Neural progenitor cell (in vitro differentiated cells): ENCODE results near the gene TBC1D9. TPM values are rescaled to one million over a fixed set of nuclear protein-coding genes. Genes with fewer than 3 reads are reported as not detected.

Experiments
- DNase-seq: peaks from one replicate; pipeline ENCODE4 v3.0.0-alpha.2; 2016; ENCODE audit warnings: low spot score
- H2AFZ ChIP-seq: fragments of 200-600 bp; sonication (generic); replicated peaks from 2 replicates; pipeline ENCODE4 v1.6.1; 2016; ENCODE audit warnings: antibody characterized with exemption
- H3F3A ChIP-seq: fragments of 200-600 bp; sonication (generic); 2 replicates; pipeline ENCODE4 v1.6.1; 2016; ENCODE audit warnings: antibody characterized with exemption, low read depth
- H3K27ac ChIP-seq: fragments of 200-600 bp; sonication (generic); 2 replicates; pipeline ENCODE4 v1.5.1; 2016; ENCODE audit warnings: mild to moderate bottlenecking
- H3K27me3 ChIP-seq: fragments of 200-600 bp; sonication (generic); 2 replicates; pipeline ENCODE4 v1.6.1; 2016; ENCODE audit warnings: mild to moderate bottlenecking, moderate library complexity
- H3K36me3 ChIP-seq: fragments of 200-600 bp; sonication (generic); 2 replicates; pipeline ENCODE4 v1.5.1; 2016
- H3K4me1 ChIP-seq: fragments of 200-600 bp; sonication (generic); 2 replicates; pipeline ENCODE4 v1.6.1; 2016; ENCODE audit warnings: mixed run types
- H3K4me2 ChIP-seq: fragments of 200-600 bp; sonication (generic); 2 replicates; pipeline ENCODE4 v1.6.1; 2016
- H3K4me3 ChIP-seq: fragments of 200-600 bp; sonication (generic); 2 replicates; pipeline ENCODE4 v1.5.1; 2016
- H3K79me2 ChIP-seq: fragments of 200-600 bp; sonication (generic); 2 replicates; pipeline ENCODE4 v1.6.1; 2016; ENCODE audit warnings: low read depth
- H3K9ac ChIP-seq: fragments of 200-600 bp; sonication (generic); 2 replicates; pipeline ENCODE4 v1.6.1; 2016
- H3K9me3 ChIP-seq: fragments of 200-600 bp; sonication (generic); 2 replicates; pipeline ENCODE4 v1.5.1; 2016; ENCODE audit warnings: low read depth
- H4K20me1 ChIP-seq: fragments of 200-600 bp; sonication (generic); 2 replicates; pipeline ENCODE4 v1.6.1; 2016; ENCODE audit warnings: low read depth
- H3K27ac Mint-ChIP-seq: 3 replicates; pipeline ENCODE4 v1.8.0; 2021; ENCODE audit warnings: mixed read lengths
- H3K27me3 Mint-ChIP-seq: 2 replicates; pipeline ENCODE4 v1.8.0; 2022; ENCODE audit warnings: low read depth, mild to moderate bottlenecking, inconsistent platforms, moderate library complexity, mixed read lengths; ENCODE audit not compliant: insufficient read depth
- H3K36me3 Mint-ChIP-seq: 3 replicates; pipeline ENCODE4 v1.8.0; 2021; ENCODE audit warnings: mixed read lengths
- H3K4me1 Mint-ChIP-seq: 3 replicates; pipeline ENCODE4 v1.8.0; 2021; ENCODE audit warnings: mixed read lengths
- H3K4me3 Mint-ChIP-seq: 3 replicates; pipeline ENCODE4 v1.8.0; 2021; ENCODE audit warnings: mild to moderate bottlenecking, moderate library complexity, mixed read lengths
- H3K9me3 Mint-ChIP-seq: 3 replicates; pipeline ENCODE4 v1.8.0; 2020; ENCODE audit warnings: mixed read lengths
- CTCF ChIP-seq: fragments of 200-600 bp; sonication (generic); IDR thresholded peaks from 2 replicates; pipeline ENCODE4 v1.5.1; 2017; ENCODE audit warnings: antibody characterized with exemption, mild to moderate bottlenecking
- EZH2 ChIP-seq: fragments of 200-600 bp; sonication (generic); IDR thresholded peaks from 2 replicates; pipeline ENCODE4 v1.6.1; 2017; ENCODE audit warnings: antibody characterized with exemption, mild to moderate bottlenecking, moderate library complexity
- EZH2phosphoT487 ChIP-seq: fragments of 200-600 bp; sonication (generic); IDR thresholded peaks from 2 replicates; pipeline ENCODE4 v1.6.1; 2017; ENCODE audit warnings: antibody characterized with exemption
- total RNA-seq: library from RNA; depleted of rRNA; stranded (reverse); fragments of >200 nt; gene quantifications from 2 replicates; pipeline ENCODE4 v1.2.3, GENCODE V29; 2015; ENCODE audit warnings: low replicate concordance

TBC1D9 gene
- total RNA-seq, 1 donor from 2014 or later, result 11.3 TPM

- no peaks in the 10 kb centered on the region for H3K27me3 ChIP-seq
- peaks cover 13% of the 10 kb centered on the region for H3K4me1 Mint-ChIP-seq
- peaks cover 7% of the 10 kb centered on the region for H3K4me1 ChIP-seq
- no peak overlapping the region for H2AFZ ChIP-seq
- TF ChIP-seq EZH2phosphoT487 (no peak), EZH2 (no peak)
- H3K9ac ChIP-seq, result no peak overlapping the region
- no peaks in the 10 kb centered on the region for H3F3A ChIP-seq
- peaks cover 8% of the 10 kb centered on the region for H3K36me3 Mint-ChIP-seq
- H4K20me1 ChIP-seq, result no peaks in the 10 kb centered on the region
- peaks cover 2% of the 10 kb centered on the region for H3K27me3 Mint-ChIP-seq
- no peak overlapping the region for H3K4me3 Mint-ChIP-seq
- H3K4me3 ChIP-seq, result no peak overlapping the region
- no peaks in the 10 kb centered on the region for H3K36me3 ChIP-seq
- no peak overlapping the region for H3K27ac Mint-ChIP-seq
- H3K9me3 Mint-ChIP-seq, result no peaks in the 10 kb centered on the region
- no peaks in the 10 kb centered on the region for H3K79me2 ChIP-seq
- no peak overlapping the region for H3K4me2 ChIP-seq
- DNase-seq, result no peak
- H3K27ac ChIP-seq, result no peak overlapping the region
- no peaks in the 10 kb centered on the region for H3K9me3 ChIP-seq
Observed at GRCh38 chr4:140738139-140738538, 18.0 kb downstream of the TBC1D9 start.

GRCh38 chr4:140736669-140737343 lies 19.4 kb downstream of the TBC1D9 start:
- H3K4me2 ChIP-seq, result no peak overlapping the region
- H3K9me3 Mint-ChIP-seq, result no peaks in the 10 kb centered on the region
- no peak overlapping the region for H3K27ac ChIP-seq
- H3F3A ChIP-seq, result no peaks in the 10 kb centered on the region
- no peaks in the 10 kb centered on the region for H3K79me2 ChIP-seq
- no peaks in the 10 kb centered on the region for H3K27me3 ChIP-seq
- H3K4me3 Mint-ChIP-seq, result no peak overlapping the region
- no peaks in the 10 kb centered on the region for H4K20me1 ChIP-seq
- H3K36me3 ChIP-seq, result no peaks in the 10 kb centered on the region
- H3K4me1 ChIP-seq, result no peaks in the 10 kb centered on the region
- no peaks in the 10 kb centered on the region for H3K9me3 ChIP-seq
- TF ChIP-seq EZH2, result no peak
- TF ChIP-seq EZH2phosphoT487, result no peak
- no peak for TF ChIP-seq CTCF
- H3K27ac Mint-ChIP-seq, result peak overlapping the region; percentile 39
- H2AFZ ChIP-seq, result no peak overlapping the region
- peaks cover 2% of the 10 kb centered on the region for H3K27me3 Mint-ChIP-seq
- no peak for DNase-seq
- no peak overlapping the region for H3K9ac ChIP-seq
- peaks cover 6% of the 10 kb centered on the region for H3K4me1 Mint-ChIP-seq
- peaks cover 7% of the 10 kb centered on the region for H3K36me3 Mint-ChIP-seq
- H3K4me3 ChIP-seq, result no peak overlapping the region

- H3K36me3 ChIP-seq, result no peaks in the 10 kb centered on the region
- H3K36me3 Mint-ChIP-seq, result peaks cover 4% of the 10 kb centered on the region
- no peak overlapping the region for H3K27ac ChIP-seq
- no peaks in the 10 kb centered on the region for H3K9me3 ChIP-seq
- H3K4me3 ChIP-seq, result no peak overlapping the region
- H3K27ac Mint-ChIP-seq, result no peak overlapping the region
- no peaks in the 10 kb centered on the region for H3K4me1 ChIP-seq
- TF ChIP-seq CTCF, result no peak
- TF ChIP-seq EZH2, result no peak
- TF ChIP-seq EZH2phosphoT487, result no peak
- peaks cover 2% of the 10 kb centered on the region for H3K27me3 Mint-ChIP-seq
- H3K4me2 ChIP-seq, result no peak overlapping the region
- DNase-seq, result no peak
- no peaks in the 10 kb centered on the region for H3K9me3 Mint-ChIP-seq
- H3F3A ChIP-seq, result no peaks in the 10 kb centered on the region
- H3K27me3 ChIP-seq, result no peaks in the 10 kb centered on the region
- H3K4me1 Mint-ChIP-seq, result peaks cover 6% of the 10 kb centered on the region
- no peaks in the 10 kb centered on the region for H3K79me2 ChIP-seq
- H3K4me3 Mint-ChIP-seq, result no peak overlapping the region
- no peak overlapping the region for H3K9ac ChIP-seq
- H4K20me1 ChIP-seq, result no peaks in the 10 kb centered on the region
- no peak overlapping the region for H2AFZ ChIP-seq
Observed at GRCh38 chr4:140735779-140736391, 20.3 kb downstream of the TBC1D9 start.

GRCh38 chr4:140735317-140735716 lies 20.9 kb downstream of the TBC1D9 start:
- Mint-ChIP-seq H3K27me3 (peaks cover 2% of the 10 kb centered on the region), H3K27ac (no peak overlapping the region), H3K4me3 (no peak overlapping the region), H3K36me3 (peaks cover 2% of the 10 kb centered on the region), H3K4me1 (peaks cover 6% of the 10 kb centered on the region), H3K9me3 (no peaks in the 10 kb centered on the region)
- Histone ChIP-seq H3F3A (no peaks in the 10 kb centered on the region), H3K4me3 (no peak overlapping the region), H4K20me1 (no peaks in the 10 kb centered on the region), H3K9me3 (no peaks in the 10 kb centered on the region), H3K27me3 (no peaks in the 10 kb centered on the region), H3K4me1 (no peaks in the 10 kb centered on the region), H3K9ac (no peak overlapping the region), H2AFZ (no peak overlapping the region), H3K36me3 (no peaks in the 10 kb centered on the region), H3K79me2 (no peaks in the 10 kb centered on the region), H3K4me2 (no peak overlapping the region), H3K27ac (no peak overlapping the region)
- TF ChIP-seq EZH2phosphoT487 (no peak), EZH2 (no peak), CTCF (no peak)
- DNase-seq, result no peak
